Right lobe of liver (tissue), 4 donors: ENCODE measurements around the gene RDH12.

ENCODE experiments used
- POLR2A ChIP-seq: fragments of 450-650 bp; IDR thresholded peaks from one replicate; pipeline ENCODE4 v1.6.1; 2017; ENCODE audit warnings: antibody characterized with exemption, mild to moderate bottlenecking
- TF ChIP-seq, protein P1 (sequence below), 4 donors: fragments of 200-600 bp in 3 of 4; fragments of 450-650 bp in 1 of 4; IDR thresholded peaks; one replicate each; pipeline versions ENCODE4 v1.5.1 to v1.8.0; 2016 to 2022; ENCODE audit warnings: antibody characterized with exemption in 4 of 4, mild to moderate bottlenecking in 2 of 4
- donor health status: DM: no; HTN: no; CAD: no.
- donor health status: DM: no; HTN: no; CAD: no.
- donor health status: DM: no; HTN: yes; CAD: no.

DNA sequence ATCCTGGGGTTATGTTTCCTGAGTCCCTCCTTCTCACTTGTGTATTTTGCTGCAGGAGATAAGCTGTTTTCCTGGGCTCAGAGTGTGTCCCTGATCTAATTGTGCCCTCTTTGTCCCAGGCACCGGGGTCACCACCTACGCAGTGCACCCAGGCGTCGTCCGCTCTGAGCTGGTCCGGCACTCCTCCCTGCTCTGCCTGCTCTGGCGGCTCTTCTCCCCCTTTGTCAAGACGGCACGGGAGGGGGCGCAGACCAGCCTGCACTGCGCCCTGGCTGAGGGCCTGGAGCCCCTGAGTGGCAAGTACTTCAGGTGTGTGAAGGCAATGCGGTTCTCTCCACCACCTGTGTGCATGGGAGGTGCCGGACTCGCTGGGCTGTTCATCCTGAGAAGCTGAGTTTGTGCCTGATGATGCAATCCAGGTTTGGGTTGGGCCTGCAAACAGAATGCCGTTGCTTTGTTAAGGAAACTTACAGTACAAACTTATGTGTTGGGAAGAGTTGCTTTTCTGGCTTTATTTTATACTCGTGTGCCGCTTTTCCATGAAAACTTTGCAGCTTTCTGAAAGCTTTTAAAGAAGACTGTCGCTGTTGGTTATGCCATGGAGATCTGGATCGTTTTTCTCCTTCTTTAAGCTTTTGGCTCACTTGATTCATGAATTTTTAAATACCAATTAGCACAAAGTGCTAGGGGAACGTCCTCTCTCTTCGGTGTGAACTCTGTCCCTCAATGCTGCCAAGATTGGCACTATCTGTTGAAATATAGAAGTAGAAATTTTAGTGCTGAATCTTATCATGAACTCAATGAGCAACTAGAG lies 27.6 kb downstream of the RDH12 start:
- TF ChIP-seq POLR2A: no peak
- TF ChIP-seq, protein P1, sequence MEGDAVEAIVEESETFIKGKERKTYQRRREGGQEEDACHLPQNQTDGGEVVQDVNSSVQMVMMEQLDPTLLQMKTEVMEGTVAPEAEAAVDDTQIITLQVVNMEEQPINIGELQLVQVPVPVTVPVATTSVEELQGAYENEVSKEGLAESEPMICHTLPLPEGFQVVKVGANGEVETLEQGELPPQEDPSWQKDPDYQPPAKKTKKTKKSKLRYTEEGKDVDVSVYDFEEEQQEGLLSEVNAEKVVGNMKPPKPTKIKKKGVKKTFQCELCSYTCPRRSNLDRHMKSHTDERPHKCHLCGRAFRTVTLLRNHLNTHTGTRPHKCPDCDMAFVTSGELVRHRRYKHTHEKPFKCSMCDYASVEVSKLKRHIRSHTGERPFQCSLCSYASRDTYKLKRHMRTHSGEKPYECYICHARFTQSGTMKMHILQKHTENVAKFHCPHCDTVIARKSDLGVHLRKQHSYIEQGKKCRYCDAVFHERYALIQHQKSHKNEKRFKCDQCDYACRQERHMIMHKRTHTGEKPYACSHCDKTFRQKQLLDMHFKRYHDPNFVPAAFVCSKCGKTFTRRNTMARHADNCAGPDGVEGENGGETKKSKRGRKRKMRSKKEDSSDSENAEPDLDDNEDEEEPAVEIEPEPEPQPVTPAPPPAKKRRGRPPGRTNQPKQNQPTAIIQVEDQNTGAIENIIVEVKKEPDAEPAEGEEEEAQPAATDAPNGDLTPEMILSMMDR (IDR thresholded peaks at IDR 0.05): no peak
